Inferior parietal cortex (tissue), 1 donor: ENCODE data around the gene RBM33.

Experiments
- DNase-seq: peaks from one replicate; pipeline ENCODE4 v3.0.0-alpha.2; 2016; ENCODE audit errors: extremely low spot score

Gene RBM33

GRCh38 chr7:155629171-155629570 is 15.3 kb upstream of the RBM33 start:
- DNase-seq, result no peak

- no peak for DNase-seq
Observed at GRCh38 chr7:155631155-155631554, 13.3 kb upstream of the RBM33 start.

- no peak for DNase-seq
Observed at GRCh38 chr7:155635817-155636216, 8.6 kb upstream of the RBM33 start.

- no peak for DNase-seq
Observed at GRCh38 chr7:155637155-155637554, 7.3 kb upstream of the RBM33 start.

- no peak for DNase-seq
Observed at GRCh38 chr7:155638366-155638765, 6.1 kb upstream of the RBM33 start.

GRCh38 chr7:155639958-155640520 is 4.4 kb upstream of the RBM33 start:
- DNase-seq, result no peak

- no peak for DNase-seq
Observed at GRCh38 chr7:155640629-155641028, 3.8 kb upstream of the RBM33 start.

- DNase-seq, result no peak
Observed at GRCh38 chr7:155643804-155644177, 670 bp upstream of the RBM33 start.

- DNase-seq, result peak; percentile 51
Observed at GRCh38 chr7:155644971-155645509, 579 bp downstream of the RBM33 start.

GRCh38 chr7:155645662-155646061 is 1.2 kb downstream of the RBM33 start:
- no peak for DNase-seq

- no peak for DNase-seq
Observed at GRCh38 chr7:155646669-155647068, 2.2 kb downstream of the RBM33 start.

- DNase-seq, result no peak
Observed at GRCh38 chr7:155647302-155647701, 2.8 kb downstream of the RBM33 start.

- no peak for DNase-seq
Observed at GRCh38 chr7:155647734-155648133, 3.3 kb downstream of the RBM33 start.

- DNase-seq, result no peak
Observed at GRCh38 chr7:155648752-155649339, 4.4 kb downstream of the RBM33 start.

- no peak for DNase-seq
Observed at GRCh38 chr7:155649588-155649987, 5.1 kb downstream of the RBM33 start.

GRCh38 chr7:155652156-155653114 is 8.0 kb downstream of the RBM33 start:
- no peak for DNase-seq

- no peak for DNase-seq
Observed at GRCh38 chr7:155653803-155654202, 9.3 kb downstream of the RBM33 start.

GRCh38 chr7:155656891-155657290 is 12.4 kb downstream of the RBM33 start:
- DNase-seq, result no peak

- no peak for DNase-seq
Observed at GRCh38 chr7:155660059-155660757, 15.7 kb downstream of the RBM33 start.

- no peak for DNase-seq
Observed at GRCh38 chr7:155660758-155661093, 16.3 kb downstream of the RBM33 start.

- no peak for DNase-seq
Observed at GRCh38 chr7:155662343-155663043, 18.0 kb downstream of the RBM33 start.
